K562 (cell line): ENCODE measurements around the gene ARHGEF38. TPM values are rescaled to one million over a fixed set of nuclear protein-coding genes. Genes with fewer than 3 reads are reported as not detected.

Experiments used
- ATAC-seq: fragments of 200-7000 bp; cut with Tn5 transposase; 3 replicates; pipeline ENCODE4 v1.9.1; 2020; ENCODE audit warnings: moderate library complexity
- BruUV-seq: library from RNA; stranded (reverse); fragments of 400-500 nt; replicated peaks from 2 replicates; lab custom pipeline; 2021; lab: Mats Ljungman, UMichigan
- CTCF ChIA-PET: fragments of 300-600 bp; formaldehyde crosslinking; extraction: SDS; loops from one replicate; lab custom pipeline; 2021; ENCODE audit warnings: low intra/inter-chr PET ratio; lab: Yijun Ruan, JAX
- POLR2A ChIA-PET: fragments of 300-600, 350-650 bp; sonication (Branson Sonifier 250); formaldehyde crosslinking; extraction: SDS; loops from one replicate; lab custom pipeline; 2021; ENCODE audit warnings: antibody characterized with exemption, inconsistent platforms; lab: Yijun Ruan, JAX
- DNase-seq, 4 experiments: peaks; one replicate each; pipeline versions ENCODE4 v3.0.0 to v3.0.0-alpha.2; 2011 to 2018; ENCODE audit warnings: low spot score in 3 of 4, mixed read lengths in 3 of 4; ENCODE audit errors: extremely low read depth in 1 of 4
- FAIRE-seq: peaks from 2 replicates; lab custom pipeline; 2011; peaks lifted over from hg19 to GRCh38; lab: Jason Lieb, UNC
- H2AFZ ChIP-seq: 2 replicates; pipeline ENCODE4 v1.6.0; 2011; ENCODE audit warnings: low read depth, low read length, control low read depth, inconsistent platforms
- H3K27ac ChIP-seq: fragments of 200-600 bp; 3 replicates; pipeline ENCODE4 v1.8.0; 2011; ENCODE audit warnings: low read depth, mild to moderate bottlenecking, control low read depth, inconsistent platforms, low read length, moderate library complexity, mixed read lengths; ENCODE audit errors: extremely low read depth
- H3K27me3 ChIP-seq, 2 experiments: fragments of 300-600 bp in 1 of 2; 2 replicates in 1 of 2; 3 replicates in 1 of 2; pipeline versions ENCODE4 v1.6.0 to v1.8.0; 2011; ENCODE audit warnings: inconsistent platforms in 2 of 2, low read length in 2 of 2, mild to moderate bottlenecking in 1 of 2, mixed read lengths in 1 of 2, moderate library complexity in 1 of 2; ENCODE audit not compliant: control insufficient read depth in 2 of 2, insufficient read depth in 2 of 2
- H3K36me3 ChIP-seq: fragments of 300-600 bp; 3 replicates; pipeline ENCODE4 v1.8.0; 2011; ENCODE audit warnings: mild to moderate bottlenecking, low read length, inconsistent platforms; ENCODE audit not compliant: control insufficient read depth, insufficient read depth
- H3K4me1 ChIP-seq, 2 experiments: fragments of 200-600 bp in 1 of 2; replicated peaks in 1 of 2; 2 replicates in 1 of 2; 3 replicates in 1 of 2; pipeline versions ENCODE4 v1.5.1 to v1.8.0; 2011; ENCODE audit warnings: inconsistent platforms in 2 of 2, low read length in 2 of 2, mild to moderate bottlenecking in 1 of 2, mixed read lengths in 1 of 2, moderate library complexity in 1 of 2; ENCODE audit not compliant: control insufficient read depth in 2 of 2, insufficient read depth in 2 of 2
- H3K4me2 ChIP-seq: 2 replicates; pipeline ENCODE4 v1.6.1; 2011; ENCODE audit warnings: low read length, control low read depth, inconsistent platforms, mixed read lengths; ENCODE audit not compliant: insufficient read depth
- H3K4me3 ChIP-seq: fragments of 200-600 bp; sonication (generic), shearing (Covaris generic); 2 replicates; pipeline ENCODE4 v1.5.1; 2016; ENCODE audit warnings: control low read depth, inconsistent platforms
- H3K79me2 ChIP-seq: fragments of 200-600 bp; 3 replicates; pipeline ENCODE4 v1.8.0; 2011; ENCODE audit warnings: low read length, inconsistent platforms; ENCODE audit not compliant: control insufficient read depth, insufficient read depth
- H3K9ac ChIP-seq, 2 experiments: 2 replicates each; pipeline versions ENCODE4 v1.6.0 to v1.6.1; 2011; ENCODE audit warnings: low read depth in 2 of 2, low read length in 2 of 2, control low read depth in 1 of 2, inconsistent platforms in 1 of 2, mild to moderate bottlenecking in 1 of 2, mixed read lengths in 1 of 2; ENCODE audit not compliant: insufficient read depth in 1 of 2
- H3K9me1 ChIP-seq: one replicate; pipeline ENCODE4 v1.6.0; 2011; ENCODE audit warnings: inconsistent platforms, mild to moderate bottlenecking, low read length, moderate library complexity; ENCODE audit not compliant: control insufficient read depth, insufficient read depth
- H3K9me3 ChIP-seq: replicated peaks from 2 replicates; pipeline ENCODE4 v1.5.1; 2011; ENCODE audit warnings: low read depth, low read length, inconsistent platforms; ENCODE audit not compliant: control insufficient read depth, insufficient read depth
- H4K20me1 ChIP-seq: replicated peaks from 2 replicates; pipeline ENCODE4 v1.6.1; 2011; ENCODE audit warnings: low read length, inconsistent platforms, mixed read lengths; ENCODE audit not compliant: control insufficient read depth, insufficient read depth
- CSDE1 ChIP-seq, 2 experiments: fragments of 450-650 bp; IDR thresholded peaks; 2 replicates each; pipeline ENCODE4 v1.6.1; 2016; ENCODE audit warnings: mild to moderate bottlenecking in 1 of 2
- MTA3 ChIP-seq: fragments of 450-650 bp; formaldehyde crosslinking; IDR thresholded peaks from 2 replicates; pipeline ENCODE4 v1.6.1; 2017; ENCODE audit warnings: mild to moderate bottlenecking, borderline replicate concordance
- NFIC ChIP-seq: fragments of 450-650 bp; IDR thresholded peaks from 2 replicates; pipeline ENCODE4 v1.6.1; 2017; ENCODE audit warnings: mild to moderate bottlenecking, inconsistent platforms
- NFIX ChIP-seq: fragments of 250-450 bp; sonication (Bioruptor Pico); IDR thresholded peaks from 2 replicates; pipeline ENCODE4 v1.4.0; 2020; ENCODE audit warnings: low read depth, mild to moderate bottlenecking, moderate library complexity
- PRMT5 ChIP-seq: sonication (generic); formaldehyde crosslinking; IDR thresholded peaks from 2 replicates; pipeline ENCODE4 v1.5.0; 2020; ENCODE audit warnings: missing genetic modification reagents
- RAD51 ChIP-seq: fragments of 450-650 bp; IDR thresholded peaks from 2 replicates; pipeline ENCODE4 v1.7.1; 2016; ENCODE audit warnings: low read depth, mild to moderate bottlenecking, borderline replicate concordance
- TCF7 ChIP-seq: sonication (generic); IDR thresholded peaks from 2 replicates; pipeline ENCODE4 v1.6.1; 2016; ENCODE audit warnings: antibody characterized with exemption, borderline replicate concordance
- WGBS: fragments of 100-300 bp; shearing (Covaris generic); methylation state at CpG from one replicate; pipeline ENCODE4 v1.1.6; 2016; ENCODE audit warnings: low coverage, mixed read lengths; ENCODE audit not compliant: insufficient coverage; ENCODE audit errors: missing lambda C conversion rate; 5-methylcytosine and 5-hydroxymethylcytosine counted together
- in situ Hi-C: fragments of 300-500 bp; cut with MboI; formaldehyde crosslinking; loops from 4 replicates; pipeline ENCODE4 v1.15.0; 2018; ENCODE audit warnings: inconsistent platforms, mixed read lengths
- intact Hi-C: fragments of 100-400 bp; cut with micrococcal nuclease; formaldehyde crosslinking; loops from 2 replicates; pipeline ENCODE4 v1.14.2; 2022
- polyA plus RNA-seq, 8 experiments: library from polyadenylated mRNA; depleted of rRNA in 4 of 8; stranded (reverse) in 5 of 8; unstranded in 3 of 8; fragments of >200 nt; fragmentation: Nextera tagmentation in 2 of 8; fragmentation: Illumina TruSeq in 1 of 8; extraction: Ambion mirVana in 2 of 8; extraction: Trizol in 1 of 8; gene quantifications; 2 replicates each; pipeline versions ENCODE4 v1.2.1 to v1.2.3, GENCODE V29; 2011 to 2014; ENCODE audit warnings: inconsistent platforms in 1 of 8, missing spikeins in 1 of 8
- total RNA-seq, 7 experiments: library from RNA; depleted of rRNA in 6 of 7; stranded (reverse); fragments of >200 nt in 6 of 7; fragmentation: Illumina TruSeq in 2 of 7; extraction: Trizol in 2 of 7; gene quantifications; 2 replicates each; pipeline versions ENCODE4 v1.2.1 to v1.2.3, GENCODE V29; 2011 to 2021; ENCODE audit warnings: low replicate concordance in 1 of 7

ARHGEF38 gene
- total and polyA plus RNA-seq, 9 of the 15 experiments (the other 6 are each of a cell fraction or from before 2014, with no cell fraction given) = 0.17 TPM; not detected in 8

- ChIA-PET POLR2A (no interaction called here), CTCF (no interaction called here)
- no peak for TF ChIP-seq TCF7
- TF ChIP-seq NFIC = peak; percentile 98
- TF ChIP-seq NFIX (CRISPR knock-in tag) = peak; percentile 81
- BruUV-seq = no TSS peak
- no peaks in the 10 kb centered on the region for H3K27me3 ChIP-seq
- H3K4me2 ChIP-seq = no peak overlapping the region
- intact Hi-C loops (no loop called here), in situ Hi-C loops (no loop called here)
- WGBS = 0% methylated on average over 4 of the region's 4 CpGs
- H3K4me1 ChIP-seq = no peaks in the 10 kb centered on the region
- no peaks in the 10 kb centered on the region for H4K20me1 ChIP-seq
- H3K4me3 ChIP-seq = no peak overlapping the region
- H3K36me3 ChIP-seq = no peaks in the 10 kb centered on the region
- H3K79me2 ChIP-seq = no peaks in the 10 kb centered on the region
- H3K9me1 ChIP-seq = no peaks in the 10 kb centered on the region
- ATAC-seq (peak; percentile 70), FAIRE-seq (peak; percentile 68), DNase-seq (peak in 1 of 4 experiments; percentile 42)
- H3K9me3 ChIP-seq = no peaks in the 10 kb centered on the region
- peak overlapping the region; percentile 23; the same call in 1 of the 2 replicates for H2AFZ ChIP-seq
- H3K27ac ChIP-seq = no peak overlapping the region
- no peak overlapping the region for H3K9ac ChIP-seq
Measured at GRCh38 chr4:105637408-105638176, 85.2 kb downstream of the ARHGEF38 start.

- CTCF ChIA-PET = no interaction called here
- intact Hi-C loops = no loop called here
- no peaks in the 10 kb centered on the region for H3K4me1 ChIP-seq
- DNase-seq = no peak
- no peak overlapping the region for H2AFZ ChIP-seq
- no peak overlapping the region for H3K27ac ChIP-seq
- H3K79me2 ChIP-seq = no peaks in the 10 kb centered on the region
- no peaks in the 10 kb centered on the region for H4K20me1 ChIP-seq
- POLR2A ChIA-PET = no interaction called here
- 2% methylated on average over 4 of the region's 4 CpGs for whole genome bisulfite sequencing
- no peak overlapping the region for H3K4me3 ChIP-seq
- BruUV-seq = no TSS peak
- no peaks in the 10 kb centered on the region for H3K9me3 ChIP-seq
- no peak overlapping the region for H3K9ac ChIP-seq
- H3K4me2 ChIP-seq = no peak overlapping the region
- no peaks in the 10 kb centered on the region for H3K27me3 ChIP-seq
- no peaks in the 10 kb centered on the region for H3K36me3 ChIP-seq
- TF ChIP-seq CSDE1 (IDR thresholded peaks at IDR 0.05) = no peak
- no peak for TF ChIP-seq RAD51
- no peak for TF ChIP-seq MTA3
- no peak for TF ChIP-seq PRMT5 (CRISPR knock-in tag)
- no peak for FAIRE-seq
- ATAC-seq = no peak
- in situ Hi-C loops = no loop called here
- H3K9me1 ChIP-seq = no peaks in the 10 kb centered on the region
Measured at GRCh38 chr4:105641845-105642244, 89.4 kb downstream of the ARHGEF38 start.
